Erythroblast (primary cell): ENCODE data around the gene ZNF428.

Experiments used
- DNase-seq, 2 experiments: peaks; one replicate each; lab custom pipeline; 2025; lab: John Stamatoyannopoulos, UW
- GATA1 ChIP-seq: IDR thresholded peaks from 2 replicates; pipeline ENCODE4 v1.6.1; 2011; ENCODE audit warnings: low read depth, mild to moderate bottlenecking, control low read depth, low read length, moderate library complexity
- POLR2A ChIP-seq: IDR thresholded peaks from 2 replicates; pipeline ENCODE4 v1.6.1; 2011; ENCODE audit warnings: mild to moderate bottlenecking, low read length

Gene ZNF428

GRCh38 chr19:43634068-43634467 lies 14.6 kb upstream of the ZNF428 start:
- no peak for DNase-seq
- TF ChIP-seq GATA1 (no peak), POLR2A (no peak)

DNA sequence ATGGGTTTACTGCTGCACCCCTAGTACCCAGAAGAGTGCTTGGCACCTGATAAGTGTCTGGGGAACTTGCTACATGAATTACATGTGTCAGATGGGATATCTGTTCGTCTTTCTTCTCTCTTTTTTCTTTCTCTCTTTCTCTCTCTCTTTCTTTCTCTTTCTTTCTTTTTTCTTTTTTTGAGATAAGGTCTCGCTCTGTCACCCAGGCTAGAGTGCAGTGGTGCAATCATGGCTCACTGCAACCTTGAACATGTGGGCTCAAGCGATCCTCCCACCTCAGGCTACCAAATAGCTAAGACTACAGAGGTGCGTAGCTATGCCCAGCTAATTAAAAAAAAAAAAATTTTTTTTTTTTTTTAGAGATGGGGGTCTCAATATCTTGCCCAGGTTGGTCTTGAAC lies 14.1 kb upstream of the ZNF428 start:
- no peak for DNase-seq

DNA sequence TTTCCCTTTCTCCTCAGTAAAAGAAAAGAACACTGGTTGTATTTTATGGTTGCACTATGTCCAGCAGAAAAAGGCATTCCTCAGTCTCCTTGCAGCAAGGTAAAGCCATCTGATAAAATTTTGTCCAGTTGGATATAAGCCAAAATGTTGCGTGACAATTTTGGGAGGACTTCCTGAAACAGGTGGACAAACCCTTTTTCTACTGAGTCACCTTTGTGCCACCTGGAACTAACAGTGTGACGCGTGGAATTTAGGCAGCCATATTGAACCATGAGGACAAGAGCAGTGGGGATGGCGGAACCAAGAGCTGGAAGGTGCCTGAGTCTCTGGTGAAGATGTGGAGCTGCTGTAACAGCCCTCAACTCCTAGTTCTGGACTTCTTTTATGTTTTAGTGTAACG lies 12.1 kb upstream of the ZNF428 start:
- TF ChIP-seq POLR2A (no peak), GATA1 (no peak)
- no peak for DNase-seq

More for the DNA sequence above, 14.1 kb upstream of the ZNF428 start:
- TF ChIP-seq POLR2A (no peak), GATA1 (no peak)

DNA sequence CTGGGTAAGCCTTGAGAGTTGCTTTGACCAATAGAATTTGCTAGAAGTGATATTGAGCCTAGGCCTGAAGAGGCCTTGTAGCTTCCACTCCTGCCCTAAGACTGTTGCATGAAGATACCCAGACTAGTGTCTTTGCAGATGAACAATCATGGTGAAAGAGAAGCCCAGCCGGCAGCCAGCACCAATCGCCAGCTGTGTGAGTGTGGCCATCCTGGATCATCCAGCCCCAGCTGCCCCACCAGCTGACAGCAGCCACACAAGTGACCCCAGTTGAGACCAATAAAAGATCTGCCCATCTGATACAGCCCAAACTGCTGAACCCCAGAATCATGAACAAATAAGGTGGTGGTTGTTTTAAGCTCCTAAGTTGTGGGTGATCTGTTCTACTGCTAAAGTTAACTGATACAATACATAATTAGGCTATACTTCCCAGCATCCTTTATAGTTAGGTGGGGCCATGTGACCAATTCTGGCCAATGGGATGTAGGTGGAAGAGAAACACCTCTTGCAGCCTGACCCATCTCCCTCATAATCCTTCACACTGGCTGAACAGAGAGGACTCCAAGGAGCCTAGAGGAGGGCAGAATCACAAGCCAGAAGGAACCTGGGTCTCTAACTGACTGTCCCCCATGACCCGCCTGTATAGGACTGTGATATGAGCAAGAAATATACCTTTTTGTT lies 9.4 kb upstream of the ZNF428 start:
- no peak for DNase-seq
- no peak for TF ChIP-seq POLR2A
- TF ChIP-seq GATA1 = no peak

DNA sequence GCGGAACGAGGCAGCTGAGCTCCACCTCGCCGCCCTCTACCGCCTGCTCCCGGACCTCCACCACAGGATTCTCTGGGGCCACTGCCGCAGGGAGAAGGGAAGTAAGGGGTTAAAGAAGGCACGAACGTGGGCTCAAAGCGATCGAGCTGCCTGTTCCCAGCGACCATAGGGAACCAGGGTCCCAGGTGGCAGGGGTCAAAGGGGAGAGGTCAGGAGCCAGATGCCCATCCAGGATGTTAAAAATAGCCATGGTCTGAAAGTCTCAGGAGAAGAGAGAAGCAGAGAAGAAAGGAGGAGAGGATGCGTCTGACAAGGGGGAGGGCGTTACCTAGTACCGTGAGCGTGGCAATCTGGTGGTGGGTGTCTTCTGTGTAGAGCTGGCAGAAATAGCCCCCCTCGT lies 7.4 kb upstream of the ZNF428 start:
- no peak for TF ChIP-seq POLR2A
- TF ChIP-seq GATA1 = no peak
- no peak for DNase-seq

- TF ChIP-seq POLR2A = no peak
- no peak for TF ChIP-seq GATA1
- DNase-seq = peak; percentile 38 to 50
These were observed 6.6 kb upstream of the ZNF428 start for GRCh38 chr19:43625918-43626579.

- no peak for TF ChIP-seq POLR2A
- no peak for TF ChIP-seq GATA1
- peak; percentile 90 to 91 for DNase-seq
These were observed 5.5 kb upstream of the ZNF428 start for GRCh38 chr19:43624933-43625332.

GRCh38 chr19:43623889-43624670 lies 4.7 kb upstream of the ZNF428 start:
- no peak for DNase-seq
- TF ChIP-seq GATA1 (no peak), POLR2A (no peak)

- DNase-seq = no peak
- TF ChIP-seq POLR2A (no peak), GATA1 (no peak)
These were observed 3.5 kb upstream of the ZNF428 start for GRCh38 chr19:43622956-43623355.

GRCh38 chr19:43622070-43622469 lies 2.6 kb upstream of the ZNF428 start:
- TF ChIP-seq GATA1 (no peak), POLR2A (no peak)
- DNase-seq = no peak

- no peak for TF ChIP-seq GATA1
- no peak for DNase-seq
These were observed 902 bp upstream of the ZNF428 start for GRCh38 chr19:43620061-43621001.

DNA sequence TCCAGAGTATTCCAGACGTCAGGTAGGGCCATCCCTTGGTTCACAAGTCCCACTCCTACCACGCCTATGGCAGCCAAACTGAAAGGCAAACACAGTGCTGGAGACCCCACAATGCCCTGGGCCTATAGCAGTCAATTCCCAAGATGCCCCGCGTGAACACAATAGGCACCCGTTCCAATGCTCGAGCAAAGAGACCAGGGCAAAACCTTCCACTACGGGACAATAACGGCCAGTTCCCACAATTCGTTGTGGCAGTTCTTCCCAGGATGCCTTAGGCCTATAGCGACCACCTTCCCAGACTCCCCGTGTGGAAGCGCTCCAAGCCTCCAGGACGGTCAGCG lies 538 bp downstream of the ZNF428 start:
- peak; percentile 81 to 82 for DNase-seq
- TF ChIP-seq POLR2A (no peak), GATA1 (no peak)

DNA sequence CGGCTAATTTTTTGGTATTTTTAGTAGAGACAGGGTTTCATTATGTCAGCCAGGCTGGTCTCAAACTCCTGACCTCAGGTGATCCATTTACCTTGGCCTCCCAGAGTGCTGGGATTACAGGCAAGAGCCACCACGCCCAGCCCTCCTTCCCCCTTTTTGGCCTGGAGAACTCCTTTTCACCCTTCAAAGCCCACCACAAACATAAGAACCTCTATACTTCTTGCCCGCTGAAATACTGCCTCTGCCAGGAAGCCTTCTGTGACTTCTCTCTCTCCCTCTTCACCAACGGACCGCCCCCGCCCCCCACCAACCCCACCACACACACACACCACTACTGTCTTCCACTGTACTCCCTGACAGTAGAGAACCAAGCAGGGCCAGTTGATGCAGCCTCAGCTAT lies 2.5 kb downstream of the ZNF428 start:
- no peak for DNase-seq
- no peak for TF ChIP-seq POLR2A
- TF ChIP-seq GATA1 = no peak
